ENCODE results near the gene TTLL11.

GRCh38 chr9:121895818-121896544, 197.1 kb downstream of the TTLL11 start:
- no peak for TF ChIP-seq CTCF (IDR thresholded peaks at IDR 0.05; ENCODE audit: poor library complexity, severe bottlenecking)
- no peak for TF ChIP-seq POLR2AphosphoS5 (IDR thresholded peaks at IDR 0.05)
- no peak for TF ChIP-seq EP300 (conservative IDR thresholded peaks at IDR 0.05; ENCODE audit: poor library complexity, severe bottlenecking)
- no peak for TF ChIP-seq EZH2 (IDR thresholded peaks at IDR 0.05; ENCODE audit: borderline replicate concordance, insufficient read depth, low read length, poor library complexity, severe bottlenecking)
- no peak for TF ChIP-seq REST (IDR thresholded peaks at IDR 0.05; ENCODE audit: borderline replicate concordance)
- TF ChIP-seq TAF1 (IDR thresholded peaks at IDR 0.05; ENCODE audit: low read depth), result no peak
- TF ChIP-seq SMC3 (conservative IDR thresholded peaks at IDR 0.05; ENCODE audit: poor library complexity), result no peak
- no peak for TF ChIP-seq MXI1 (conservative IDR thresholded peaks at IDR 0.05; ENCODE audit: poor library complexity, severe bottlenecking)
